ENCODE results near the gene CEACAM5. TPM values are rescaled to one million over a fixed set of nuclear protein-coding genes. Genes with fewer than 3 reads are reported as not detected.

The CEACAM5 gene
- total and polyA plus RNA-seq, 2 of the 4 experiments (the other 2 are of a cell fraction): not detected

DNA sequence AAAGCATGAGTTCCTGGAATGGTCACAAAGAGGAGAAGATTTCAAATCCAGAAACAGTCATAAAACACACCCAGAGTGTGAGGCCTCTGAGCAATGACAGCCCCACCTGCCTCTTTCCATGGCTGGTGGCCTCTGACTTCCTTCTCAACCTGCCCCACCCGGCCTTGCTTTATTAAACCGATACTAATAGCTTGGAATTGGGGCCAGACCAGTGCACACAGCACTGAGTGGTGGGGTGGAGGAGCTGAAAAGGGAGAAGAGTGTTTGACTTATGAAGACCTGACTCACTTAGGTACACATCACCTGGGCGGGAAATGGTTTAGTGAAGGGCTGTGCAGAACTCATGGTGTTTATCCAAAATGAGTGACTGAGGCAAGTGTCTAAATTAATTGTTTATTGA lies 26.2 kb downstream of the CEACAM5 start:
- ChIA-PET CTCF (no interaction called here), POLR2A (ENCODE audit: unreplicated experiment) (no interaction called here)
- ATAC-seq (ENCODE audit: low read depth): no peak
- Histone ChIP-seq H2BK20ac (ENCODE audit: low read depth, low read length) (no peak overlapping the region), H4K5ac (ENCODE audit: low read depth, low read length) (no peak overlapping the region), H3K27ac (ENCODE audit: insufficient read depth, low read length) (no peak overlapping the region), H2BK5ac (ENCODE audit: low read depth, low read length, poor library complexity, severe bottlenecking) (no peak overlapping the region), H2BK15ac (ENCODE audit: low read depth, low read length) (no peak overlapping the region), H2AK5ac (ENCODE audit: low read depth, low read length) (no peak overlapping the region), H4K91ac (ENCODE audit: insufficient read depth, low read depth, low read length) (no peak overlapping the region), H3K27me3 (ENCODE audit: control insufficient read depth, insufficient read depth, low read length) (peaks cover 2% of the 10 kb centered on the region), H3K4ac (ENCODE audit: low read depth, low read length) (no peak overlapping the region), H2AK9ac (replicated peaks; ENCODE audit: low read depth, low read length, poor library complexity) (no peak overlapping the region), H4K8ac (ENCODE audit: low read depth in 2 of 2, low read length in 2 of 2) (no peak overlapping the region), H3K56ac (ENCODE audit: extremely low read depth, insufficient read depth, low read length) (no peak overlapping the region), H3K18ac (ENCODE audit: low read depth, low read length) (no peak overlapping the region), H3K14ac (replicated peaks; ENCODE audit: low read depth, low read length) (no peak overlapping the region), H3K79me1 (ENCODE audit: low read depth in 1 of 2, low read length in 2 of 2) (no peaks in the 10 kb centered on the region), H3K9ac (ENCODE audit: low read depth, low read length) (no peak overlapping the region), H3K9me1 (ENCODE audit: insufficient read depth, low read length) (no peaks in the 10 kb centered on the region), H3K36me3 (ENCODE audit: control insufficient read depth, insufficient read depth, low read length) (no peaks in the 10 kb centered on the region), H3K4me3 (ENCODE audit: insufficient read depth, low read depth, low read length) (no peak overlapping the region), H2BK120ac (ENCODE audit: low read depth, low read length) (no peak overlapping the region), H3K23ac (ENCODE audit: low read depth, low read length) (no peak overlapping the region), H4K20me1 (ENCODE audit: insufficient read depth, low read length) (no peaks in the 10 kb centered on the region), H2AFZ (replicated peaks; ENCODE audit: low read length, poor library complexity) (no peak overlapping the region), H3K4me1 (ENCODE audit: control insufficient read depth, insufficient read depth, low read length) (no peaks in the 10 kb centered on the region), H3K9me3 (ENCODE audit: control insufficient read depth, insufficient read depth, low read length) (no peaks in the 10 kb centered on the region), H3K4me2 (ENCODE audit: low read depth, low read length) (no peak overlapping the region)
- in situ Hi-C loops (cut with MboI; ENCODE audit: low sequenced_read_pairs) (no loop called here), dilution Hi-C loops (cut with HindIII; ENCODE audit: low sequenced_read_pairs, unreplicated experiment) (no loop called here), intact Hi-C loops (cut with micrococcal nuclease) (no loop called here)
- BruUV-seq (replicated peaks): no TSS peak
- no peak for TF ChIP-seq POLR2A (IDR thresholded peaks at IDR 0.05; ENCODE audit: low read depth, low read length)
- no peak for TF ChIP-seq MAZ (IDR thresholded peaks at IDR 0.05; ENCODE audit: borderline replicate concordance, low read depth, low read length)
- no peak for TF ChIP-seq RCOR1 (IDR thresholded peaks at IDR 0.05; ENCODE audit: insufficient replicate concordance, low read length)
- TF ChIP-seq, protein P1, sequence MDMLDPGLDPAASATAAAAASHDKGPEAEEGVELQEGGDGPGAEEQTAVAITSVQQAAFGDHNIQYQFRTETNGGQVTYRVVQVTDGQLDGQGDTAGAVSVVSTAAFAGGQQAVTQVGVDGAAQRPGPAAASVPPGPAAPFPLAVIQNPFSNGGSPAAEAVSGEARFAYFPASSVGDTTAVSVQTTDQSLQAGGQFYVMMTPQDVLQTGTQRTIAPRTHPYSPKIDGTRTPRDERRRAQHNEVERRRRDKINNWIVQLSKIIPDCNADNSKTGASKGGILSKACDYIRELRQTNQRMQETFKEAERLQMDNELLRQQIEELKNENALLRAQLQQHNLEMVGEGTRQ (IDR thresholded peaks at IDR 0.05; ENCODE audit: low read depth, low read length): no peak
- no peak for TF ChIP-seq ELK1 (IDR thresholded peaks at IDR 0.05; ENCODE audit: borderline replicate concordance, low read depth, low read length)
- TF ChIP-seq FOS (IDR thresholded peaks at IDR 0.05; ENCODE audit: low read depth, low read length): no peak
- no peak for TF ChIP-seq RAD21 (IDR thresholded peaks at IDR 0.05; ENCODE audit: low read length)
- no peak for TF ChIP-seq SMC3 (IDR thresholded peaks at IDR 0.05; ENCODE audit: low read depth, low read length)
- no peak for TF ChIP-seq RFX5 (IDR thresholded peaks at IDR 0.05; ENCODE audit: low read depth, low read length)
- TF ChIP-seq BHLHE40 (IDR thresholded peaks at IDR 0.05; ENCODE audit: low read depth, low read length): no peak
- TF ChIP-seq, protein P2, sequence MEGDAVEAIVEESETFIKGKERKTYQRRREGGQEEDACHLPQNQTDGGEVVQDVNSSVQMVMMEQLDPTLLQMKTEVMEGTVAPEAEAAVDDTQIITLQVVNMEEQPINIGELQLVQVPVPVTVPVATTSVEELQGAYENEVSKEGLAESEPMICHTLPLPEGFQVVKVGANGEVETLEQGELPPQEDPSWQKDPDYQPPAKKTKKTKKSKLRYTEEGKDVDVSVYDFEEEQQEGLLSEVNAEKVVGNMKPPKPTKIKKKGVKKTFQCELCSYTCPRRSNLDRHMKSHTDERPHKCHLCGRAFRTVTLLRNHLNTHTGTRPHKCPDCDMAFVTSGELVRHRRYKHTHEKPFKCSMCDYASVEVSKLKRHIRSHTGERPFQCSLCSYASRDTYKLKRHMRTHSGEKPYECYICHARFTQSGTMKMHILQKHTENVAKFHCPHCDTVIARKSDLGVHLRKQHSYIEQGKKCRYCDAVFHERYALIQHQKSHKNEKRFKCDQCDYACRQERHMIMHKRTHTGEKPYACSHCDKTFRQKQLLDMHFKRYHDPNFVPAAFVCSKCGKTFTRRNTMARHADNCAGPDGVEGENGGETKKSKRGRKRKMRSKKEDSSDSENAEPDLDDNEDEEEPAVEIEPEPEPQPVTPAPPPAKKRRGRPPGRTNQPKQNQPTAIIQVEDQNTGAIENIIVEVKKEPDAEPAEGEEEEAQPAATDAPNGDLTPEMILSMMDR (conservative IDR thresholded peaks at IDR 0.05; ENCODE audit: low read depth, low read length): no peak
- no peak for TF ChIP-seq NFE2L2 (IDR thresholded peaks at IDR 0.05; ENCODE audit: low read depth, low read length)
- no peak for TF ChIP-seq MXI1 (IDR thresholded peaks at IDR 0.05; ENCODE audit: borderline replicate concordance, low read depth, low read length)
- no peak for TF ChIP-seq MAFK (IDR thresholded peaks at IDR 0.05; ENCODE audit: low read depth, low read length)
- no peak for TF ChIP-seq CHD1 (IDR thresholded peaks at IDR 0.05; ENCODE audit: low read depth, low read length)
- TF ChIP-seq CEBPB (IDR thresholded peaks at IDR 0.05; ENCODE audit: low read depth, low read length): no peak
- WGBS, 2 experiments (ENCODE audit: extremely low coverage in 2 of 2, insufficient read length in 1 of 2): no CpG with 5 or more reads among the region's 3 CpGs
- no peak for DNase-seq

Measured in IMR-90 (cell line).